Measurements from ENCODE around the gene TBX20. TPM values are rescaled to one million over a fixed set of nuclear protein-coding genes. Genes with fewer than 3 reads are reported as not detected.

The TBX20 gene
- total RNA-seq, 4 donors from 2014 or later, result not detected

DNA sequence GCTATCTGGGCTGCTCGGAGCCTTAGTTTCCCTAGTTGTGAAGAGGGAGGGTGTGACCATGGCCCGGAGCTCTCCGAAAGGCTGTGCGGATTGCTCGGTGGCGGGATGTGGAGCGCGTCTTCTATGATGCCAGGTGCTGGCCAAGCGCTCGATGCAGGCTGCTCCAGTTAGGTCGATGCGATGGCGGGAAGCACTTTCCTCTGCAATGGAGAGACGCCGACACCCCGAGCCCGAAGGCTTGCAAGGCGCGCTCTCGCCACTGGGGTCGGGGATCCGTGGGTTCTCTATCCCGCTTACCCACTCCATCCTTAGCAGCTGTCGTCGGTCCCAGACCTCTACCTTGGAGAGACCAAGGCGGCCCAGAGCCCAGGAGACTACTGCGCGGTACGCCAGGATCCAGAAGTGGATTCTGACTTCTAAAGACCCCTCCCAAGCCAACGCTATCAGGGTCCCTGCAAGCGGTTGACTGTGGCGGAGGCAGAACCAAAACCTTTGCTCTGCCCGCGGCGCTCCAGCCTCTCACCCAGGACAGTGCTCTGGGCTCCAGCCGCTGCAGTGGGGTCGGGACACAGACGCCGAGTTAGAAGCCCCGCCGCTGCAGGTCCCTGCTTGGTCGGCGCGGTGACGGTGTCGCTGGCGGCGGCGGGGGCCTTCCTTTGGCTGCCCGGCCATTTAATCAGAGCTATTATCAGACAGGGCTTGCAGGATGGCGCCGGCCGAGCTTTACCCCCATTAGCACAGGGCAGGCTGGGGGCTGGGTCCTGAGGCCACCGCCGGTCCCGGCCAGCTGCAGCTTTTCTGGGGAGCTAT, 7.8 kb upstream of the TBX20 start:
- TF ChIP-seq, protein P1, sequence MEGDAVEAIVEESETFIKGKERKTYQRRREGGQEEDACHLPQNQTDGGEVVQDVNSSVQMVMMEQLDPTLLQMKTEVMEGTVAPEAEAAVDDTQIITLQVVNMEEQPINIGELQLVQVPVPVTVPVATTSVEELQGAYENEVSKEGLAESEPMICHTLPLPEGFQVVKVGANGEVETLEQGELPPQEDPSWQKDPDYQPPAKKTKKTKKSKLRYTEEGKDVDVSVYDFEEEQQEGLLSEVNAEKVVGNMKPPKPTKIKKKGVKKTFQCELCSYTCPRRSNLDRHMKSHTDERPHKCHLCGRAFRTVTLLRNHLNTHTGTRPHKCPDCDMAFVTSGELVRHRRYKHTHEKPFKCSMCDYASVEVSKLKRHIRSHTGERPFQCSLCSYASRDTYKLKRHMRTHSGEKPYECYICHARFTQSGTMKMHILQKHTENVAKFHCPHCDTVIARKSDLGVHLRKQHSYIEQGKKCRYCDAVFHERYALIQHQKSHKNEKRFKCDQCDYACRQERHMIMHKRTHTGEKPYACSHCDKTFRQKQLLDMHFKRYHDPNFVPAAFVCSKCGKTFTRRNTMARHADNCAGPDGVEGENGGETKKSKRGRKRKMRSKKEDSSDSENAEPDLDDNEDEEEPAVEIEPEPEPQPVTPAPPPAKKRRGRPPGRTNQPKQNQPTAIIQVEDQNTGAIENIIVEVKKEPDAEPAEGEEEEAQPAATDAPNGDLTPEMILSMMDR (IDR thresholded peaks at IDR 0.05), result no peak
- no peak for TF ChIP-seq POLR2A (IDR thresholded peaks at IDR 0.05)
- Histone ChIP-seq H3K36me3 (no peaks in the 10 kb centered on the region), H3K4me1 (peaks cover 0 to 11% (median 0%) of the 10 kb centered on the region in 4 donors), H3K27me3 (peaks cover 0 to 29% of the 10 kb centered on the region in 2 donors), H3K4me3 (no peak overlapping the region), H3K9me3 (no peaks in the 10 kb centered on the region), H3K27ac (no peak overlapping the region)
- DNase-seq, result no peak

DNA sequence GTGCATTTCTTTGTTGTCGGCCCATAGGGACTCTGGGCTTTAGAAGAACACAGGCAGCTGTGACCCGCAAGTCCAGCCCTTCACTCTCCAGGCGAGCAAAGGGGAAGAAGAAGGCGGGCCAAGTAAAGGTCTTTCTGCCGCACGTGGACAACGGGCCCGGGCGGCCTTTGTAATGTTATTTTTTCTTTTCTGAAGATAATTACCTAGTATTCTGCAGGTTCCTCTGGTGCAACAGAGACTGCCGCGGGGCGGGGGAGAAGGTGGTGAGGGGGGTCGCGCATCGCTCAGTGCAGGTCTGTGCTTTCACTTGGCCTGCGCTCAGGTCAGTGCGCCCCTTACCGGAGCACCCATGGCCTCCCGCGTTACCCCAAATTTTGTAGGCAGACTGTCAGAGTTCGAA, 7.1 kb upstream of the TBX20 start:
- Histone ChIP-seq H3K27ac (no peak overlapping the region), H3K4me1 (peaks cover 0 to 11% (median 0%) of the 10 kb centered on the region in 4 donors), H3K27me3 (peaks cover 0 to 34% of the 10 kb centered on the region in 2 donors), H3K4me3 (no peak overlapping the region), H3K36me3 (no peaks in the 10 kb centered on the region), H3K9me3 (no peaks in the 10 kb centered on the region)
- no peak for DNase-seq
- TF ChIP-seq POLR2A (IDR thresholded peaks at IDR 0.05), result no peak
- TF ChIP-seq, protein P1 (IDR thresholded peaks at IDR 0.05), result no peak

DNA sequence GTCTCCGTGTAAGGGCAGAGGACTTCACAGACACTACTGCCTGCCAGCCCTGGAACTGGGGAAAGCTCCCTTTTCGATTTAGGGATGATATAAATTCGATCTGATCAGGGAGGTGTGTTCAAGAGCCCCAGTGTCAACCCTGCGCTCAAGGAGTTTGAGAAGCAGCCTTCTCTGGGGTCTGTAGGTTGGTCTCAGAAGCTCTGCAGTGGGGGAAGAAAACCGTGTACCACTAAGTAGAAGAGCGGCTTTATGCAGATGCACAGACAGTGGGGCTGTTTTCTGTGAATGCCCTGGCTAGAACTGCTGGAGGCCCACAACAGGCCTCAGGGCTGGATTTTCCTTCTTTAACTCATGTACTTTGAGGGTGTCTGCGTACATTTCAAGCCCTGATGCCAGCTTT, 6.3 kb upstream of the TBX20 start:
- H3K9me3 ChIP-seq, result no peaks in the 10 kb centered on the region
- no peak for DNase-seq
- no peak for TF ChIP-seq POLR2A (IDR thresholded peaks at IDR 0.05)
- TF ChIP-seq, protein P1 (IDR thresholded peaks at IDR 0.05), result no peak
- H3K4me1 ChIP-seq, result peaks cover 0 to 11% (median 0%) of the 10 kb centered on the region in 4 donors
- H3K27ac ChIP-seq, result no peak overlapping the region
- H3K36me3 ChIP-seq, result no peaks in the 10 kb centered on the region
- peaks cover 0 to 41% of the 10 kb centered on the region in 2 donors for H3K27me3 ChIP-seq
- H3K4me3 ChIP-seq, result no peak overlapping the region

DNA sequence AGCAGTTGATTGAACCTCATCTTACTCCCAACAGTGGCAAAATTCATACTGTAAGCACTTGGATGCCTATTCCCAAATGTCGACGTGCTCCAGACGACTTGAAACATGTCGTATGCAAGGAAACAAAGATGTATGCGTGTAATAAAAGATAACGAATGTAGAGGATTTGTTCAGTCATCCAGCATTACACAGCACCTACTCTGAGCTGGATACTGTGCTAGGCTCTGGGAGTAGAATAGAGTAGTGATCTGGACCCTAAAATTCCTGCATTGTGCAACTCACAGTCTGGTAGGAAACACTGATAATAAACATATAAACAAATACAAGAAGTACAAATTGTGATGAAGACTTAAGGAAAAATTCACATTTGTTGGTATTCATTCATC, 5.6 kb upstream of the TBX20 start:
- TF ChIP-seq, protein P1 (IDR thresholded peaks at IDR 0.05), result no peak
- no peak for TF ChIP-seq POLR2A (IDR thresholded peaks at IDR 0.05)
- Histone ChIP-seq H3K27ac (no peak overlapping the region), H3K4me3 (no peak overlapping the region), H3K4me1 (peaks cover 0 to 14% (median 0%) of the 10 kb centered on the region in 4 donors), H3K27me3 (peaks cover 0 to 47% of the 10 kb centered on the region in 2 donors), H3K9me3 (no peaks in the 10 kb centered on the region), H3K36me3 (no peaks in the 10 kb centered on the region)
- no peak for DNase-seq

DNA sequence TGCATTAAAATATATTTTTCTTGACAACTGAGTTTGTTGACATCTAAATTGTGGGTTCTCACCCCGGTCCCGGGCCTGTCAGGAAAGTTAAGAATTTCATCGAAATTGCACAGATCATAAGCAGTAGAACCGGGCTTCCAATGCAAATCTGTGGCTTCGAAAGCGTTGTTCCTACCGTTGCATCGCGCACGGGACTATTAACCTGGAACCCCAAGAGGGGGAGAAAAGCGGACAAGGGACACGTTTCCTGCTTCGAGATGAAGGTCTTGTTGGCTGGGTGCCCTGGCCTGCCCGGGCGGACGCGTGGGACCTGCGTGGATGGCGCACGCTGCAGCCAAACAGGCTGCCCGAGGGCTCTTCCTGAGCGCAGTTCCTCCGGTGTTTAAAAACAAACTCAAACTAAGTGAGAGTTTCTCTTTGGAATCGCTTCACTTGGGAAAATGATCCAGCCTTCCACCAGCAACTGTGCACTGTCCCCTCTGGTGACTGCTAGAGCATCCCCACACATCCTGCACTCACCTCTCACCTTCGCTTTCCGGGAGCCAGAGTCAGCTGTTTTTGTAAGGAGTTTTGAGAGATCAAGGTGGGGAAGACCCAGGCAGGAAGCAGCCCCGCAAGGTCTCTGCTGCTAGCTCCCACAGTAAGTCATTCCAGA, 5.1 kb upstream of the TBX20 start:
- DNase-seq, result no peak
- no peaks in the 10 kb centered on the region for H3K36me3 ChIP-seq
- H3K4me3 ChIP-seq, result no peak overlapping the region
- H3K27ac ChIP-seq, result no peak overlapping the region
- H3K9me3 ChIP-seq, result no peaks in the 10 kb centered on the region
- TF ChIP-seq, protein P1 (IDR thresholded peaks at IDR 0.05), result no peak
- TF ChIP-seq POLR2A (IDR thresholded peaks at IDR 0.05), result no peak
- H3K4me1 ChIP-seq, result peaks cover 0 to 19% (median 1%) of the 10 kb centered on the region in 4 donors
- H3K27me3 ChIP-seq, result peaks cover 0 to 51% of the 10 kb centered on the region in 2 donors
